Heart left ventricle (tissue), 16 donors: ENCODE results near the gene AMER3. TPM values are rescaled to one million over a fixed set of nuclear protein-coding genes. Genes with fewer than 3 reads are reported as not detected.

Experiments
- ATAC-seq, 4 donors: fragments of 200-7000 bp; cut with Tn5 transposase; one replicate each; pipeline ENCODE4 v1.9.1; 2020 to 2022; ENCODE audit warnings: moderate library complexity in 4 of 4, mild to moderate bottlenecking in 3 of 4, moderate number of reproducible peaks in 1 of 4
- DNase-seq, 5 donors: peaks; one replicate each; pipeline ENCODE4 v3.0.0-alpha.2; 2020
- H3K27ac ChIP-seq, 12 donors: fragments of 200-600 bp; sonication (generic) in 4 of 12; one replicate each; pipeline versions ENCODE4 v1.5.0 to v1.8.0; 2016 to 2022; ENCODE audit warnings: mild to moderate bottlenecking in 2 of 12
- H3K27me3 ChIP-seq, 9 donors: fragments of 200-600 bp; sonication (generic) in 2 of 9; one replicate each; pipeline versions ENCODE4 v1.5.1 to v1.8.0; 2016 to 2022; ENCODE audit warnings: mild to moderate bottlenecking in 3 of 9
- H3K36me3 ChIP-seq, 9 donors: fragments of 200-600 bp; sonication (generic) in 2 of 9; one replicate each; pipeline versions ENCODE4 v1.5.0 to v1.8.0; 2018 to 2022; ENCODE audit warnings: mild to moderate bottlenecking in 2 of 9
- H3K4me1 ChIP-seq, 12 donors: fragments of 200-600 bp; sonication (generic) in 4 of 12; one replicate each; pipeline versions ENCODE4 v1.5.0 to v1.8.0; 2016 to 2022; ENCODE audit warnings: mild to moderate bottlenecking in 3 of 12
- H3K4me3 ChIP-seq, 12 donors: fragments of 200-600 bp; sonication (generic) in 4 of 12; one replicate each; pipeline versions ENCODE4 v1.5.0 to v1.8.0; 2017 to 2022; ENCODE audit warnings: mild to moderate bottlenecking in 9 of 12, moderate library complexity in 4 of 12
- H3K9me3 ChIP-seq, 12 donors: fragments of 200-600 bp; sonication (generic) in 4 of 12; one replicate each; pipeline versions ENCODE4 v1.5.0 to v1.8.0; 2016 to 2022; ENCODE audit warnings: mild to moderate bottlenecking in 1 of 12
- CTCF ChIP-seq, 12 donors: fragments of 200-600 bp; sonication (generic) in 4 of 12; IDR thresholded peaks; one replicate each; pipeline versions ENCODE4 v1.5.0 to v1.8.0; 2018 to 2022; ENCODE audit warnings: antibody characterized with exemption in 12 of 12, mild to moderate bottlenecking in 5 of 12
- POLR2A ChIP-seq, 2 donors: fragments of 450-650 bp; IDR thresholded peaks; one replicate each; pipeline ENCODE4 v1.6.1; 2017; ENCODE audit warnings: antibody characterized with exemption in 2 of 2, mild to moderate bottlenecking in 2 of 2, moderate library complexity in 2 of 2
- WGBS, 4 donors: extraction: QIAGEN DNeasy Blood & Tissue Kit in 2 of 4; methylation state at CpG; one replicate each; pipeline versions ENCODE4 v1.1.5 to v1.1.7; 2013 to 2018; 5-methylcytosine and 5-hydroxymethylcytosine counted together
- intact Hi-C, 10 donors: fragments of 100-400 bp; cut with DNase I; formaldehyde crosslinking; loops; one replicate each; pipeline versions ENCODE4 v1.11.1 to v1.14.2; 2022
- polyA plus RNA-seq, 2 donors: library from polyadenylated mRNA; stranded (reverse); fragments of 200-250 nt; gene quantifications; one replicate each; pipeline ENCODE4 v1.2.3, GENCODE V29; 2013
- total RNA-seq, 9 donors: library from RNA; depleted of rRNA in 2 of 9; stranded (reverse); fragments of >200 nt in 2 of 9; fragmentation: NEBNext Ultra II Directional in 3 of 9; extraction: Animal tissue kit (Norgen Biotek cat#: 25700) in 3 of 9; gene quantifications; one replicate each; pipeline versions ENCODE4 v1.1.0 to v1.2.4, GENCODE V29; 2016 to 2023
- donor health status: ischemic (EF 13 %, LVEDD 7.1; RV severe dilation, severe dysfunction).
- donor health status: healthy with polysubstance abuse.
- donor health status: DM: no; HTN: yes; CAD: no.
- donor health status: DM: no; HTN: no; CAD: no.
- donor health status: ischemic (EF 25% LVEDD 6.9; RV normal size, moderate dysfunction).
- donor health status: ischemic (EF 25% LVEDD 5.7; RV mildly dilated, moderate dysfunction).
- donor health status: healthy.
- donor health status: DM: yes; HTN: yes; CAD: no.
- donor health status: ischemic (EF 35%, LVEDD 5.7; RV mildly dilated, moderate dysfunction).
- donor health status: nonischemic (EF 11% LVEDD 7.7; RV severe dilation, severe dysfunction).
- donor health status: DM: yes; HTN: yes; CAD: no.
- donor health status: PGD.
- donor health status: ischemic (EF 29% LVEDD 5.4; RV normal size, mild dysfunction).
- donor health status: nonischemic (EF 23%, LVEDD 6.1; RV moderate dilation, normal function).

AMER3 gene
- total and polyA plus RNA-seq, 11 donors, result not detected

GRCh38 chr2:130807659-130808385 is 52.5 kb downstream of the AMER3 start:
- no peak for ATAC-seq
- Histone ChIP-seq H3K4me3 (no peak overlapping the region), H3K36me3 (no peaks in the 10 kb centered on the region), H3K9me3 (peaks cover 0 to 6% (median 0%) of the 10 kb centered on the region in 12 donors), H3K4me1 (no peaks in the 10 kb centered on the region), H3K27ac (no peak overlapping the region), H3K27me3 (no peaks in the 10 kb centered on the region)
- intact Hi-C loops, result loop anchor here in 1 of 10 donors (2.0 kb wide), 1 partner anchor 65 kb away; no protein-coding TSS in a partner anchor
- DNase-seq, result peak in 1 of 5 donors; percentile 27
- no peak for TF ChIP-seq CTCF (IDR thresholded peaks at IDR 0.05)
- no peak for TF ChIP-seq POLR2A (IDR thresholded peaks at IDR 0.05)
- WGBS, 4 donors, result 67 to 75% (median 69%) methylated on average over 13 to 14 of the region's 14 CpGs

- Histone ChIP-seq H3K36me3 (no peaks in the 10 kb centered on the region), H3K27me3 (peaks cover 0 to 3% (median 0%) of the 10 kb centered on the region in 9 donors), H3K9me3 (peaks cover 0 to 6% (median 0%) of the 10 kb centered on the region in 12 donors), H3K27ac (no peak overlapping the region), H3K4me1 (no peaks in the 10 kb centered on the region), H3K4me3 (no peak overlapping the region)
- ATAC-seq (no peak), DNase-seq (no peak)
- WGBS, 4 donors, result 76 to 81% (median 79%) methylated on average over 11 to 12 of the region's 12 CpGs
- intact Hi-C loops, result no loop called here
- TF ChIP-seq CTCF (IDR thresholded peaks at IDR 0.05) (no peak), POLR2A (IDR thresholded peaks at IDR 0.05) (no peak)
Measured at GRCh38 chr2:130808482-130809268, 53.3 kb downstream of the AMER3 start.

GRCh38 chr2:130810490-130810889 is 55.1 kb downstream of the AMER3 start:
- Histone ChIP-seq H3K9me3 (peaks cover 0 to 6% (median 0%) of the 10 kb centered on the region in 12 donors), H3K36me3 (no peaks in the 10 kb centered on the region), H3K27me3 (peaks cover 0 to 6% (median 0%) of the 10 kb centered on the region in 9 donors), H3K4me3 (no peak overlapping the region), H3K4me1 (no peaks in the 10 kb centered on the region), H3K27ac (no peak overlapping the region)
- no peak for TF ChIP-seq POLR2A (IDR thresholded peaks at IDR 0.05)
- no peak for TF ChIP-seq CTCF (IDR thresholded peaks at IDR 0.05)
- DNase-seq (no peak), ATAC-seq (no peak)
- 51 to 62% (median 59%) methylated on average over 7 of the region's 7 CpGs for WGBS, 4 donors
- intact Hi-C loops, result no loop called here

GRCh38 chr2:130813722-130814121 is 58.4 kb downstream of the AMER3 start:
- intact Hi-C loops, result no loop called here
- TF ChIP-seq POLR2A (IDR thresholded peaks at IDR 0.05), result no peak
- no peak for TF ChIP-seq CTCF (IDR thresholded peaks at IDR 0.05)
- Histone ChIP-seq H3K9me3 (peaks cover 0 to 4% (median 0%) of the 10 kb centered on the region in 12 donors), H3K27me3 (peaks cover 0 to 16% (median 0%) of the 10 kb centered on the region in 9 donors), H3K36me3 (no peaks in the 10 kb centered on the region), H3K27ac (no peak overlapping the region), H3K4me1 (no peaks in the 10 kb centered on the region), H3K4me3 (no peak overlapping the region)
- ATAC-seq (no peak), DNase-seq (no peak)
- WGBS, 4 donors, result 53 to 63% (median 59%) methylated on average over 4 to 5 of the region's 5 CpGs
